NOMO-1 treated with DMSO at 0.1 percent for 48 hours (cell line): ENCODE results near the gene CHMP3.
"Not testable (repeated sequence)": the region's sequence is repeated elsewhere in the genome, so short reads cannot be mapped to it uniquely, and the experiment has no call there.

ENCODE experiments used
- DNase-seq: peaks from one replicate; lab custom pipeline; 2025; ENCODE audit not compliant: unreplicated experiment; lab: John Stamatoyannopoulos, UW

The CHMP3 gene

DNA sequence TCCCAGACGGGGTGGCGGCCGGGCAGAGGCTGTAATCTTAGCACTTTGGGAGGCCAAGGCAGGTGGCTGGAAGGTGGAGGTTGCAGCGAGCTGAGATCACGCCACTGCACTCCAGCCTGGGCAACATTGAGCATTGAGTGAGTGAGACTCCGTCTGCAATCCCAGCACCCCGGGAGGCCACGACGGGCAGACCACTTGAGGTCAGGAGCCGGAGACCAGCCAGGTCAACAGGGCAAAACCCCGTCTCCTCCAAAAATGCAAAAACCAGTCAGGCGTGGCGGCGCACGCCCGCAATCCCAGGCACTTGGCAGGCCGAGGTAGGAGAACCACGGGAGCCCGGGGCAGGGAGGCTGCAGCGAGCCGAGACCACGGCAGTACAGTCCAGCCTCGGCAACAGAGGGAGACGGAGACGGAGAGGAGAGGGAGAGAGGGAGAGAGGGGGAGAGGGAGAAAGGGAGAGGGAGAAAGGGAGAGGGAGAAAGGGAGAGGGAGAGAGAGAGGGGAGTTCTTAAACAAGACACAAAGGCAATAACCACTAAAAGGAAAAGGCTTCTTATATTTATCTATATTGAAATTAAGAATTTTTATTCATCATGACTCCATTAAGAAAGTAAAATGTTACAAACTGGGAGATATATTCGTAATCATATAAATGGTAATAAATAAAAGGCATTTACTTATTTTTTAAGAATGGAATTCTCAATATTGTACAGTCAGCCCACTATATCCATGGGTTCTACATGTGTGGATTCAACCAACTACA is 13.1 kb downstream of the CHMP3 start:
- not testable (repeated sequence) for DNase-seq

DNA sequence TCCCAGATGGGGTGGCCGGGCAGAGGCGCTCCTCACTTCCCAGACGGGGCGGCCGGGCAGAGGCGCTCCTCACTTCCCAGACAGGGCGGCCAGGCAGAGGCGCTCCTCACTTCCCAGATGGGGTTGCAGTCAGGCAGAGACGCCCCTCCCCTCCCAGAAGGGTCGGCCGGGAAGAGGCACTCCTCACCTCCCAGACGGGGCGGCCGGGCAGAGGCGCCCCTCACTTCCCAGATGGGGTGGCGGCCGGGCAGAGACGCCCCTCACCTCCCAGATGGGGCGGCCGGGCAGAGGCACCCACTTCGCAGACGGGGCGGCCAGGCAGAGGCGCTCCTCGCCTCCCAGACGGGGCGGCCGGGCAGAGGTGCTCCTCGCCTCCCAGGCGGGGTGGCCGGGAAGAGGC is 13.8 kb downstream of the CHMP3 start:
- DNase-seq, result not testable (repeated sequence)

DNA sequence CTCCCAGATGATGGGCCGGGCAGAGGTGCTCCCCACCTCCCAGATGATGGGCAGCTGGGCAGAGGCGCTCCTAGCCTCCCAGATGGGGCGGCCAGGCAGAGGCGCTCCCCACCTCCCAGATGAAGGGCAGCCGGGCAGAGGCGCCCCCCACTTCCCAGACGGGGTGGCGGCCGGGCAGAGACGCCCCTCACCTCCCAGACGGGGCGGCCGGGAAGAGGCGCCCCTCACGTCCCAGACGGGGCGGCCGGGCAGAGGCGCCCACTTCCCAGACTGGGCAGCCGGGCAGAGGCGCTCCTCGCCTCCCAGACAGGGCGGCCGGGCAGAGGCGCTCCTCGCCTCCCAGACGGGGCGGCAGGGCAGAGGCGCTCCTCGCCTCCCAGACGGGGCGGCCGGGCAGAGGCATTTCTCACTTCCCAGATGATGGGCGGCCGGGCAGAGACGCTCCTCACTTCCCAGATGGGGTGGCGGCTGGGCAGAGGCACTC is 14.3 kb downstream of the CHMP3 start:
- DNase-seq, result not testable (repeated sequence)

DNA sequence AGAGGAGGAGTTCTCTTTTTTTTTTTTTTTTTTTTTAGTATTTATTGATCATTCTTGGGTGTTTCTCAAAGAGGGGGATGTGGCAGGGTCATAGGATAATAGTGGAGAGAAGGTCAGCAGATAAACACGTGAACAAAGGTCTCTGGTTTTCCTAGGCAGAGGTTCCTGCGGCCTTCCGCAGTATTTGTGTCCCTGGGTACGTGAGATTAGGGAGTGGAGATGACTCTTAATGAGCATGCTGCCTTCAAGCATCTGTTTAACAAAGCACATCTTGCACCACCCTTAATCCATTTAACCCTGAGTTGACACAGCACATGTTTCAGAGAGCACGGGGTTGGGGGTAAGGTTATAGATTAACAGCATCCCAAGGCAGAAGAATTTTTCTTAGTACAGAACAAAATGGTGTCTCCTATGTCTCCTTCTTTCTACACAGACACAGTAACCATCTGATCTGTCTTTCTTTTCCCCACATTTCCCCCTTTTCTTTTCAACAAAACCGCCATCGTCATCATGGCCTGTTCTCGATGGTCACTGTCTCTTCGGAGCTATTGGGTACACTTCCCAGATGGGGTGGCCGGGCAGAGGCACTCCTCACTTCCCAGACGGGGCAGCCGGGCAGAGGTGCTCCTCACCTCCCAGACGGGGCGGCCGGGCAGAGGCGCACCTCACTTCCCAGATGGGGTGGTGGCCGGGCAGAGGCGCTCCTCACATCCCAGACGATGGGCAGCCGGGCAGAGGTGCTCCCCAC is 14.9 kb downstream of the CHMP3 start:
- DNase-seq, result not testable (repeated sequence)

DNA sequence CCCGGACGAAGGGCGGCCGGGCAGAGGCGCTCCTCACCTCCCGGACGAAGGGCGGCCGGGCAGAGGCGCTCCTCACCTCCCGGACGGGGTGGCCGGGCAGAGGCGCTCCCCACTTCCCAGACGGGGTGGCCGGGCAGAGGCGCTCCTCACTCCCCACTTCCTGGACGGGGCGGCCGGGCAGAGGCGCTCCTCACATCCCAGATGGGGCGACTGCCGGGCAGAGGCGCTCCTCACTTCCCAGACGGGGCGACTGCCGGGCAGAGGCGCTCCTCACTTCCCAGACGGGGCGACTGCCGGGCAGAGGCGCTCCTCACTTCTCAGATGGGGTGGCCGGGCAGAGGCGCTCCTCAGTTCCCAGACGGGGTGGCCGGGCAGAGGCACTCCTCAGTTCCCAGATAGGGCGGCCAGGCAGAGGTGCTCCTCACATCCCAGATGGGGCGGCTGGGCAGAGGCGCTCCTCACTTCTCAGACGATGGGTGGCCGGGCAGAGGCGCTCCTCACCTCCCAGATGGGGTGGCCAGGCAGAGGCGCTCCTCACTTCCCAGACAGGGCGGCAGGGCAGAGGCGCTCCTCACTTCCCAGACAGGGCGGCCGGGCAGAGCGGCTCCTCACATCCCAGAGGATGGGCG is 17.8 kb downstream of the CHMP3 start:
- not testable (repeated sequence) for DNase-seq

DNA sequence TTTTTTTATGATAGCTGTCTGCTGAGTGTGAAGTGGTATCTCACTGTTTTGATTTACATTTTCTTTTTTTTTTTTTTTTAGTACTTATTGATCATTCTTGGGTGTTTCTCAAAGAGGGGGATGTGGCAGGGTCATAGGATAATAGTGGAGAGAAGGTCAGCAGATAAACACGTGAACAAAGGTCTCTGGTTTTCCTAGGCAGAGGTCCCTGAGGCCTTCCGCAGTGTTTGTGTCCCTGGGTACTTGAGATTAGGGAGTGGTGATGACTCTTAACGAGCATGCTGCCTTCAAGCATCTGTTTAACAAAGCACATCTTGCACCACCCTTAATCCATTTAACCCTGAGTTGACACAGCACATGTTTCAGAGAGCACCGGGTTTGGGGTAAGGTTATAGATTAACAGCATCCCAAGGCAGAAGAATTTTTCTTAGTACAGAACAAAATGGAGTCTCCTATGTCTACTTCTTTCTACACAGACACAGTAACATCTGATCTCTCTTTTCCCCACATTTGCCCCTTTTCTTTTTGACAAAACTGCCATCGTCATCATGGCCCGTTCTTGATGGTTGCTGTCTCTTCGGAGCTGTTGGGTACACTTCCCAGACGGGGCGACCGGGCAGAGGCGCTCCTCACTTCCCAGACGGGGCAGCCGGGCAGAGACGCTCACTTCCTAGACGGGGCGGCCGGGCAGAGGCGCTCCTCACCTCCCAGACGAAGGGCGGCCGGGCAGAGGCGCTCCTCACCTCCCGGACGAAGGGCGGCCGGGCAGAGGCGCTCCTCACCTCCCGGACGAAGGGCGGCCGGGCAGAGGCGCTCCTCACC is 18.8 kb downstream of the CHMP3 start:
- not testable (repeated sequence) for DNase-seq

DNA sequence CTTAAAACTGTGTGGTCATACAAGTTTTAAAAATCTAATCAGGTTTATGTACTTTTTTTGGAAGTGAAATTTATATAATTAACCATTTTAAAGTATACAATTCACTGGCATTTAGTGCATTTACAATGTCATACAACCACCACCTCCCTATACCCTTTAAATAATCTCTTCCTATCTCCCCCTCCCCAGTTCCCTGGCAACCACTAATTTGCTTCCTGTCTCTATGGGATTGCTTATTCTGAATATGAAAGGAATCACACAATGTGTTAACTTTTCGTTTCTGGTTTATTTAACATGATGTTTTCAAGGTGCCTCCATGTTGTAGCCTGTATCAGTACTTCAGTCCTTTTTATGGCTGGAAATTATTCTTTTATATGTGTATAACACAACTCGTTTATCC is 19.4 kb downstream of the CHMP3 start:
- no peak for DNase-seq

DNA sequence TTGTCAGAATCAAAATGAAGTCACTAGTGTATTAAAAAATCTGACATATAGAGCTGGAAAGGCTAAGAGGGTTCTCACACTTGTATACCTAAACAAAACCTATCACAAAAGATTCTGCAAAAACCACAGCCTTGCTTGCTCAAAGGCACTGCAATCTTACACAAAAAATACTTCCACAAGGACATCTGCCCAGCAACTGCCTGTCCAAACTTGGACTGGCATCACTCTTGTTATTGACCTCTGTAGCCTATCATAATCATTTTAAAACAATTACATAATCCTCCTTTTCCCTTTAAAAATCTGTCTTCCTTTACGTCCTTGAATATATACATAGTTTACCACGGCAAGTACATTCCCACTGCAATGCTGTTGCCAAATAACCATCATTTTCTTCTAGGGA is 19.9 kb downstream of the CHMP3 start:
- no peak for DNase-seq

DNA sequence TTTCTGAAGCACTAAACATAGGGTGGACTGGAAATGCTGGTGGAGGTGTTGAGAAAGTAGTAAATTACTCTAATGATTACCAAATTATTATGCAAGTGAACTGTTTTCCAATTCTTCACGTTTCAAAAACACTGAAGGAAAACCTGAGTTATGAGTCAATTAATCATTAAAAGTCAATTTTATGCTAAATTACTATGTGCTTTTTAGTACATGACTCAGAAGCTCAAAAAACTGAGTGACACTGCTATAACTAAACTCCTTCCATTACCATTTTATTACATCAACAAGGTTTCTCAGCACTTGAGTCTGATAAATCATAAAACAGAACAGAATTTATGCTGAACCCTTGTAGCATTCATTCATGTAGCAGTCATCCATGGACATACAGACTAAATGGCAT is 20.4 kb downstream of the CHMP3 start:
- no peak for DNase-seq

DNA sequence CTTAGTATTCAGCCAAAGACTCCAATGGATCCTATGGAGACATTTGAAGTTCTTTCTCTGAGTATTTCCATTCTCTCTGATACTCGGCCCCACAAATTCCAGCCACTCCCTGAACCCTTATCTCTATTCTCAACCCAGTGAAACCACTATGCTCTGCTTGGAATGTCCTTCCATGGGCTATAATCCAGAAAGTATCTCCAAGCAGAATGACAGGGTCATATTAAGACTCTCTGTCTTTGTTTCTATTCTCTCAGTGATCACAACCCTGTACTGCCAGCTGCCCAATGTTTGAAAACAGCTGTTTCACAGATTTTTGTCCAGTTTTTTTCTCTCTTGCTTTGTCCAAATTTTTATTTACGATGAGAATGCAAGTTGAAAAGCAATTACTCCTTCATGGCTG is 21.9 kb downstream of the CHMP3 start:
- DNase-seq, result no peak

DNA sequence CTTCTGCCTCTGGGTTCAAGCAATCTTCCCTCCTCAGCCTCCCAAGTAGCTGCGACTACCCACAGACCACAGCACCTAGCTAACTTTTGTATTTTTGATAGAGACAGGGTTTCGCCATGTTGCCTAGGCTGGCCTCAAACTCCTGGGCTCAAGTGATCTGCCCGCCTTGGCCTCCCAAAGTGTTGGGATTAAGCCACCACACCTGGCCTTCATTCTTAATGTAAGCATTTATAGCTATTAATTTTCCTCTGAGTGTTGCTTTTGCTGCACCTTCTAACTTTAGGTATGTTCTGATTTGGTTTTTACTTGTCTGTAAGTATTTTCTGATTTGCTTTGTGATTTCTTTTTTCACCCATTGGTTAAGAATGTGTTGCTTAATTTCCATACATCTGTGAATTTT is 29.7 kb downstream of the CHMP3 start:
- DNase-seq, result no peak

DNA sequence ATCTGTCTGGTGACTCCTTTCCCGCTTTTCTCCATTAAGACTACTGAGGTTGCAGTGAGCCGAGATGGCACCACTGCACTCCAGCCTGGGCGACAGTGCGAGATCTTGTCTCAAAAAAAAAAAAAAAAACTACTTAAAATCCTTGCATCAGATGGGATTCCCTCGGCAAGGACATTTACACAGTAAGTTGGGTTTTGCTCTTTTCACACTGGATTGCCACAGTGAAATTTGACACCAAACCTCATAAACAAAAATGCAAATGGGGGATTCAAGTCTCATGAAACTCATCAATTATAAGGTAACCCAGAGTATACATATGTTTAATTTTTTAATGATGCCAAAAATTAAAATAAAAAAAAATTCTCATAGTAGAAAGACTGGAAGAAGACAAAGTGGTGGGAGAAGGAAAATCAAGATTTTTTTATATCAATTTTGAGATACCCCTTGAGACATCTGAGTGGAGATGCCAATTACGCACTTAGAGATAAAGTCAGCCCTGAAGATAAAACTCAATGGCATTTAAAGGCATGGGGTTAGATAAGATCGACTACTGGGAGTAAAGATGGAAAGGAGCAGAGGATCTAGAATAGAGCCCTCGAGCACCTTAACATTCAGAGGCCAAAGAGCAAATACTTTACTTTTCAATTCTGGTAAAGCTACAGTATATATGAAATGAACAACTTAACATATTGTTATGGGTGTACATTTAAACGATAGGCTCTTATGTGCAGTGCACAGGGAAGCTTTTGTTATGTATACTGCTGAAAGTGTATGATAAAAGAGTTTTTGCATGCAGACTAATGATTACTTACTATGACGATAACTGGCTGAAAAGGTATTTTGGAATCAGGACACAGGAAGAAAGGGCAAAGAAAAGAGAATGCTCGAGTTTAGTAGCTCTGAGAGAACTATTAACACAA is 37.6 kb downstream of the CHMP3 start:
- DNase-seq, result no peak

DNA sequence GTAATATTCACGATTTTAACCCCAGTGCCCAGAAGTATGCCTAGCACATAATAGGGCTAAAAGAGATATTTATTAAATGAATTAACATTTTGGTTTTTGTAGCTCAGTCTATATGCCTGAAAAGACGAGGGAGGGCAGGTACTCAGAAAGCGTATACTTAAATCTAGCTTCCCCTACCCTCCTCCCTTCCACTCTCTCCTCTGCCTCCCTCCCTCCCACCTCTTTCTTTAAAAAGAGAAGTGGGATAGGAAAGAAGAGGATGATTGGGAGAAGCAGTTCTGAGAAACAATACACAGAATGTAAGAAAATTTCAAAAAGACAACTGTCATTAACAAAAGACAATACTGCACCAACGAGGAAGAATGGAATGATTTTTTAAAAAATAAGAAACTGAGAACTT is 39.8 kb downstream of the CHMP3 start:
- no peak for DNase-seq

DNA sequence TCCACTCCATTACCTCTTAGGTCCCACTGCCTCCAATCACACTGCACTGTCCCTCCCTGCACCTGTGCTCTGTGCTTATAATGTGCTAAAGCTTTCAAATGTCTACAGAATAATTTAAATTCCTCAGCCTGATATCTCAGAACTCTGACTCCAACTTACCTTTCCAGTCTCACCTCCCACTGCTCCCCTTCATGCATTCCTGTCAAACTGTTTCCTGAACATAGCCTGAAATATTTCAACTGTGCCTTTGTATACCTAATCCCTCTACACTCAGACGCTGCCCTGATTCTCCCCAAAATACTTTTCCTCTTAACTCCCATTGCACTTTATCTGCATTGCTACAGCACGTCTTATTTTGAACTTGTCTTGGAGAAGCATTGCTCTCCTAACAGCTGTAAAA is 40.5 kb downstream of the CHMP3 start:
- no peak for DNase-seq

DNA sequence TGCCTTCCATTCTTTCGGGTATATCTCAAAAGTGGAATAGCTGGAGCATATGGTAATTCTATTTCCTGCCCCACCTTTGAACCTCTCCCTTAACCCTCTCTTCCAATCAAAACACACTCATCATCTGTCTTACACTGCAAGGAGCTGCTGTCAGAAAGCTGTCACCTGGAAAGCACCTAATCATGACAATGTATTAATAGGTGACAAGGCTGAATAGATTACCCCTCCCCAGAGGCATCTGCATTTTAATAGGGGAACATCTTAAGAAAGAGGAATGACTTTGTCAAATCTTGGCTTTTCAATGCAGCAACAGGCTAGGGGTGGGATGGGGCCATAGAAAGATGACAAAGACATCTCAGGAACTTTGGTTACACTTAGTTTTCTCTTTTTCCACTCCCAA is 41.3 kb downstream of the CHMP3 start:
- no peak for DNase-seq

DNA sequence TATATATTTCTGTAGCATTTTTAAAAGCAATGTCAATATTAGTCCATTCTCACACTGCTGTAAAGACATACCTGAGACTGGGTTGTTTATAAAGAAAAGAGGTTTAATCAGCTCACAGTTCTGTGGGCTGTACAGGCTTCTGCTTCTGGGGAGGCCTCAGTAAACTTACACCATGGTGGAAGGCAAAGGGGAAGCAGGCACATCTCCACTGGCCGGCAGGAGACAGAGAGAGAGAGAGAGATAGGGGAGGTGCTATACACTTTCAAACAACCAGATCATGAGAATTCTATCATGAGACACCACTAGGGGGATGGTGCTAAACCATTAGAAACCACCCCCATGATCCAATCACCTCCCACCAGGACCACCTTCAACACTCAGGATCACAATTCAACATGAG is 43.1 kb downstream of the CHMP3 start:
- no peak for DNase-seq

DNA sequence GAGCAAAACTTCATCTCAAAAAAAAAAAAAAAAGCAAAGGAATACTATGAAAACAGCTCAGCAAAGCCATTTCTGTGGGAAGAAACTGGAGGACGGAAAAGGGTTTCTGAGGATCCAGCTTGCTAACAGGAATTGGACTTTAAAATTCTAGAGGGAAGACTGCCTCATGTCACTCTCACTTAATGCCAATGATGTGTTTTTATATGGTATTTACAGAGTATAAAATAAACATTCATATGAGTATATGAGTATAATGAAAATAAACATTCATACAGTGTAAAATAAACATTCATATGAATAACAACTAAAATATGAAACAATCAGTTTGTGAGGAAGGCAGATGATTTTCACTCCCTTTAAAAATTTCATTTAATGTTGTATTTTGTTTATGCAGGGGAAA is 43.9 kb downstream of the CHMP3 start:
- no peak for DNase-seq

DNA sequence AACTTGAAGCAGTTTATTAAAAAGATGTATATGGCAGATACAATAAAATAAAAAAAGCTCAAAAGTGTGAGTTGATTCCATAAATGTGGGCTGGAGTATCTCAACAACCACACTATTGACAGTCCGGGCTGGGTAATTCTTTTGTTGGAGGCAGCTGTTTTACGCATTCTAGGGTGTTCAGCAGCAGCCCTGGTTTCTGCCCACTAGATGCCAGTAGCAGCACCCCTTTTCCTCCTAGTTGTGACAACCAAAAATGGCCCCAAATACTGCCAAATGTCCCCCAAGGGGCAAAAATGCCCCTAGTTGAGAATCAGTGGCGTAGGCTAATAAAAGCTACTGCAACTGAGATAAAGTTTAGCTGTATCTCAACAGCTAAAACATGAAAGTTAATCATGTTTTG is 44.8 kb downstream of the CHMP3 start:
- no peak for DNase-seq

DNA sequence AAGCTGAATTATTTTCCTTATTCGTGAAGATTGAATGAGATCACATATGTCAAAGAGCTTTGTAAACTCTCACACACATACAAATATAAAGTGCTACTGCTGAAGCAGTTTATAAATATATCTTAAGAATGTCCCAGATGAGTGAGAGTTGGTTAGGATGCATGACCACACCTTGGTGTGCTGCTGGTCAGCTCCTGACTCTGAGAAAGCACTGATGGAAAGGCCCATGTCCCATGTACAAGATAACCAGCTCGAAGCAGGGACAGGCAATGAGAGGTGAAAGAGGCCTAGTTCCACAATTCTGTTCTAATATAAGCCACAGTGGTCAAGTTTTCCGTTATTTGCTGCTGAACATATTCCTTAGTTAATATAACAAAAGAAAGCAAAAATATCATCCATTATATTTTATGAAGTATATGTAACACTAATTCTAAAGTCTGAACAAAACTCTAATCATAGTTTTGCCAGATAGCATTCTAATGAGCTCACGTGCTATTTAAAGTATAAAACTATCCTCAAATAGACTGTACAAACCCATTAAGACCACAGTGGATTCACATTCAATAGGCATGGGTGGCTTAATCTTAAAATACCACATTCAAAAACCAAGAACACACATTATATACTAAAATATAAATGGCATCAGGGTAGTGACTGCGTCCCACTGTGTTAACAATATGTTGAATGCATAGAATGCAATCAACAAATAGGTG is 49.1 kb downstream of the CHMP3 start:
- DNase-seq, result no peak
